ENCODE data around the gene MMP11. TPM values are rescaled to one million over a fixed set of nuclear protein-coding genes. Genes with fewer than 3 reads are reported as not detected.

The MMP11 gene
- total RNA-seq, 1 experiment from 2014 or later: 7.4 TPM

DNA sequence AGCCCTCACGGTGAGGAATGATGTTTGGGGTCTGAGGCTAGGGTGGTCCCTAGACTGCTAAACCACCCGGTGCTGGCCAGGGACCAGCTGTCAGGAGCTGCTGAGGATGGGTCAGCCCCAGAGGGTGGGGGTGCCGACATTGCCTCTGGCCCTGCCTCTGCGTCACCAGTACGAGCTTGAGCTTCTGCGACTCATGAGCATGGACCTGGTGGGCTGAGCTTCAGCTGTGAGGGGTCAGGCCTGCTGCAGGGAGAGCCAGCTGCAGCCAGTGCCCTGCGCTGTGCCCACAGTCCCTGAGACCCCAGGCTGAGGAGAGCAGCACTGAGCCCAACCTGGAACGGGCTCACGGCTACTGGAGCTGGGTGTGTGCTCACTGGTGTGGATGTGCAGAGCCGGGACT, 59.1 kb downstream of the MMP11 start:
- Histone ChIP-seq H3K27ac (ENCODE audit: low read depth, low read length) (no peak overlapping the region), H3K9me2 (ENCODE audit: insufficient read depth) (no peaks in the 10 kb centered on the region), H3K79me2 (ENCODE audit: insufficient read depth, low read length) (no peaks in the 10 kb centered on the region; the same call in 1 of the 2 replicates), H2AFZ (ENCODE audit: low read depth, low read length, poor library complexity, severe bottlenecking) (no peak overlapping the region), H3K9me3 (ENCODE audit: control insufficient read depth in 1 of 2, insufficient read depth in 1 of 2, low read depth in 1 of 2, low read length in 2 of 2) (no peaks in the 10 kb centered on the region), H3K4me2 (ENCODE audit: low read length) (no peak overlapping the region), H3K4me1 (ENCODE audit: control insufficient read depth in 1 of 2, insufficient read depth in 2 of 2, low read length in 2 of 2) (no peaks in the 10 kb centered on the region), H3K9ac (ENCODE audit: low read length) (no peak overlapping the region), H3K36me3 (ENCODE audit: control insufficient read depth in 1 of 2, insufficient read depth in 2 of 2, low read length in 2 of 2) (peaks cover 9 to 13% of the 10 kb centered on the region in 2 experiments; a peak in 3 of 4 replicates), H3K27me3 (ENCODE audit: insufficient read depth, low read length) (no peaks in the 10 kb centered on the region), H4K20me1 (ENCODE audit: insufficient read depth) (no peaks in the 10 kb centered on the region), H3K4me3 (replicated peaks in 1 of 2; ENCODE audit: low read depth in 1 of 2, low read length in 2 of 2) (no peak overlapping the region)
- ChIA-PET CTCF (no interaction called here), RAD21 (ENCODE audit: low non-redundant PET in 1 of 2, low total read pairs in 2 of 2, uncharacterized antibody in 2 of 2, unreplicated experiment in 2 of 2) (no interaction called here), POLR2A (no interaction called here)
- intact Hi-C loops (cut with micrococcal nuclease): no loop called here
- no peak for ATAC-seq
- DNase-seq (ENCODE audit: low read depth, low spot score): no peak
- no TSS peak for BruUV-seq (replicated peaks)
- TF ChIP-seq, protein P1, sequence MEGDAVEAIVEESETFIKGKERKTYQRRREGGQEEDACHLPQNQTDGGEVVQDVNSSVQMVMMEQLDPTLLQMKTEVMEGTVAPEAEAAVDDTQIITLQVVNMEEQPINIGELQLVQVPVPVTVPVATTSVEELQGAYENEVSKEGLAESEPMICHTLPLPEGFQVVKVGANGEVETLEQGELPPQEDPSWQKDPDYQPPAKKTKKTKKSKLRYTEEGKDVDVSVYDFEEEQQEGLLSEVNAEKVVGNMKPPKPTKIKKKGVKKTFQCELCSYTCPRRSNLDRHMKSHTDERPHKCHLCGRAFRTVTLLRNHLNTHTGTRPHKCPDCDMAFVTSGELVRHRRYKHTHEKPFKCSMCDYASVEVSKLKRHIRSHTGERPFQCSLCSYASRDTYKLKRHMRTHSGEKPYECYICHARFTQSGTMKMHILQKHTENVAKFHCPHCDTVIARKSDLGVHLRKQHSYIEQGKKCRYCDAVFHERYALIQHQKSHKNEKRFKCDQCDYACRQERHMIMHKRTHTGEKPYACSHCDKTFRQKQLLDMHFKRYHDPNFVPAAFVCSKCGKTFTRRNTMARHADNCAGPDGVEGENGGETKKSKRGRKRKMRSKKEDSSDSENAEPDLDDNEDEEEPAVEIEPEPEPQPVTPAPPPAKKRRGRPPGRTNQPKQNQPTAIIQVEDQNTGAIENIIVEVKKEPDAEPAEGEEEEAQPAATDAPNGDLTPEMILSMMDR (IDR thresholded peaks at IDR 0.05 in 2 of 3, conservative IDR thresholded peaks at IDR 0.05 in 1 of 3; ENCODE audit: borderline replicate concordance in 1 of 3, insufficient read depth in 1 of 3, low read depth in 2 of 3, low read length in 2 of 3): no peak
- no peak for TF ChIP-seq EZH2phosphoT487 (IDR thresholded peaks at IDR 0.05; ENCODE audit: borderline replicate concordance)
- TF ChIP-seq ZNF274 (IDR thresholded peaks at IDR 0.05; ENCODE audit: low read depth, low read length): no peak
- TF ChIP-seq, protein P2, sequence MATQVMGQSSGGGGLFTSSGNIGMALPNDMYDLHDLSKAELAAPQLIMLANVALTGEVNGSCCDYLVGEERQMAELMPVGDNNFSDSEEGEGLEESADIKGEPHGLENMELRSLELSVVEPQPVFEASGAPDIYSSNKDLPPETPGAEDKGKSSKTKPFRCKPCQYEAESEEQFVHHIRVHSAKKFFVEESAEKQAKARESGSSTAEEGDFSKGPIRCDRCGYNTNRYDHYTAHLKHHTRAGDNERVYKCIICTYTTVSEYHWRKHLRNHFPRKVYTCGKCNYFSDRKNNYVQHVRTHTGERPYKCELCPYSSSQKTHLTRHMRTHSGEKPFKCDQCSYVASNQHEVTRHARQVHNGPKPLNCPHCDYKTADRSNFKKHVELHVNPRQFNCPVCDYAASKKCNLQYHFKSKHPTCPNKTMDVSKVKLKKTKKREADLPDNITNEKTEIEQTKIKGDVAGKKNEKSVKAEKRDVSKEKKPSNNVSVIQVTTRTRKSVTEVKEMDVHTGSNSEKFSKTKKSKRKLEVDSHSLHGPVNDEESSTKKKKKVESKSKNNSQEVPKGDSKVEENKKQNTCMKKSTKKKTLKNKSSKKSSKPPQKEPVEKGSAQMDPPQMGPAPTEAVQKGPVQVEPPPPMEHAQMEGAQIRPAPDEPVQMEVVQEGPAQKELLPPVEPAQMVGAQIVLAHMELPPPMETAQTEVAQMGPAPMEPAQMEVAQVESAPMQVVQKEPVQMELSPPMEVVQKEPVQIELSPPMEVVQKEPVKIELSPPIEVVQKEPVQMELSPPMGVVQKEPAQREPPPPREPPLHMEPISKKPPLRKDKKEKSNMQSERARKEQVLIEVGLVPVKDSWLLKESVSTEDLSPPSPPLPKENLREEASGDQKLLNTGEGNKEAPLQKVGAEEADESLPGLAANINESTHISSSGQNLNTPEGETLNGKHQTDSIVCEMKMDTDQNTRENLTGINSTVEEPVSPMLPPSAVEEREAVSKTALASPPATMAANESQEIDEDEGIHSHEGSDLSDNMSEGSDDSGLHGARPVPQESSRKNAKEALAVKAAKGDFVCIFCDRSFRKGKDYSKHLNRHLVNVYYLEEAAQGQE (IDR thresholded peaks at IDR 0.05; ENCODE audit: low read depth): no peak
- no peak for TF ChIP-seq SP1 (IDR thresholded peaks at IDR 0.05; ENCODE audit: low read depth)
- no peak for TF ChIP-seq EGR1 (IDR thresholded peaks at IDR 0.05; ENCODE audit: low read depth)

Data from HCT116 (cell line).